NCI-H446 (cell line): ENCODE results near the gene HOXD4.

Experiments used
- DNase-seq, 2 experiments: peaks; one replicate each; lab custom pipeline; 2025; lab: John Stamatoyannopoulos, UW

HOXD4 gene

GRCh38 chr2:176187899-176188773 is 36.8 kb downstream of the HOXD4 start, which contains the start of gene HOXD1:
HOXD1 (plus strand) TSS chr2:176188668; CDS start chr2:176188802, 134 bp downstream.
- DNase-seq = peak in 1 of 2 experiments; percentile 60

DNA sequence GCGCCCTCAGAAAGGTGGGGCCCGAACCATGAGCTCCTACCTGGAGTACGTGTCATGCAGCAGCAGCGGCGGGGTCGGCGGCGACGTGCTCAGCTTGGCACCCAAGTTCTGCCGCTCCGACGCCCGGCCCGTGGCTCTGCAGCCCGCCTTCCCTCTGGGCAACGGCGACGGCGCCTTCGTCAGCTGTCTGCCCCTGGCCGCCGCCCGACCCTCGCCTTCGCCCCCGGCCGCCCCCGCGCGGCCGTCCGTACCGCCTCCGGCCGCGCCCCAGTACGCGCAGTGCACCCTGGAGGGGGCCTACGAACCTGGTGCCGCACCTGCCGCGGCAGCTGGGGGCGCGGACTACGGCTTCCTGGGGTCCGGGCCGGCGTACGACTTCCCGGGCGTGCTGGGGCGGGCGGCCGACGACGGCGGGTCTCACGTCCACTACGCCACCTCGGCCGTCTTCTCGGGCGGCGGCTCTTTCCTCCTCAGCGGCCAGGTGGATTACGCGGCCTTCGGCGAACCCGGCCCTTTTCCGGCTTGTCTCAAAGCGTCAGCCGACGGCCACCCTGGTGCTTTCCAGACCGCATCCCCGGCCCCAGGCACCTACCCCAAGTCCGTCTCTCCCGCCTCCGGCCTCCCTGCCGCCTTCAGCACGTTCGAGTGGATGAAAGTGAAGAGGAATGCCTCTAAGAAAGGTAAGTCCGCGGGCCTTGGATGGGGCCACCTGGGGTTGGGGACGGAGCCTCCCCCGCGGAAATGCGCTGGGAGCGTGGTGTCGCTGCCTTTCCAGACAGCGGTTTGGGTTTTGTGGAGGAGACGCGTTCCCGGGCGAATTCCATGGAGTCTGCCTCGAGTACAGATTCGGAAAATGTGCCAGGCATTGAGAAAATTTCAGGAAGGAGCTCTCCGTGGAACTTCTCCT is 37.7 kb downstream of the HOXD4 start:
- no peak for DNase-seq

GRCh38 chr2:176189681-176190641 is 38.6 kb downstream of the HOXD4 start:
- DNase-seq = no peak

- no peak for DNase-seq
Observed at GRCh38 chr2:176192351-176192750, 41.0 kb downstream of the HOXD4 start.

- no peak for DNase-seq
Observed at GRCh38 chr2:176193048-176193447, 41.7 kb downstream of the HOXD4 start.

DNA sequence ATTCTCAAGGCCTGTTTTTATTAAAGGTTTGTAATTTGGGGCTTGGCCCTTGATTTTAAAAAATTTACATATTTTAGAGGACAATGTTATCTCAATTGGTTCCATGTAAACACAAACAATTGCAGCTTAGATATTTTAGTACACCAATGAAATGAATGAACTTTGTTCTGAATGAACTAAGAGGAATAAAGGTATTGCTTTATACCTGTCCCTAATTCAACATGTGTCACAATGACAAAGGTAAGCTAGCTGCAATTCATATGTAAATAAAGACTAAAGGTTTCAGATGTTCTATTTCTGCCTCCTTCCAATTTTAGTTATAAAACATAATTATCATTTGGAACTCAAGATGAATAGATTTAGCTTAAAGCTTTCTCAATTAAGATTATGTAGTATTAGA is 48.6 kb downstream of the HOXD4 start:
- DNase-seq = no peak

- no peak for DNase-seq
Observed at GRCh38 chr2:176200971-176201370, 49.6 kb downstream of the HOXD4 start.

DNA sequence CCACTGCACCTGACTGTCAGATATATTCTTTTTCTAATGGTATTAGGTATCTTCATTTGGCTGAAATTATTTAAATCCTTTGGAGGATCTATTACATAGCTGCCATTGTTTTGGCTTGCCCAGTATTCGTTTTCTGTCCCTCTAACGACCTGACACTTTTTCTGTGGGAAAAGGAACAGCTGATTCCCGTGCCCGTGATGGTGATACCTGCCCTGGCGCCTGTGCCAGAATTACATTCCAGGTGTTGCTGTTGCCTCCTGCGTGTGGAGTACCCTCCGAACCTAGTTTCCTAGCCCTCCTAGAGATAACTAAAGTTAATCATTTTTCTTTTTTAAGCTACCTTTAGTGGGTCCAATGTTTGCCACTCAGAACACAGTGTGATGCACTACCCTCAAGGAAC is 51.1 kb downstream of the HOXD4 start:
- no peak for DNase-seq
